ENCODE results near the gene OR6B2.

OR6B2 gene

DNA sequence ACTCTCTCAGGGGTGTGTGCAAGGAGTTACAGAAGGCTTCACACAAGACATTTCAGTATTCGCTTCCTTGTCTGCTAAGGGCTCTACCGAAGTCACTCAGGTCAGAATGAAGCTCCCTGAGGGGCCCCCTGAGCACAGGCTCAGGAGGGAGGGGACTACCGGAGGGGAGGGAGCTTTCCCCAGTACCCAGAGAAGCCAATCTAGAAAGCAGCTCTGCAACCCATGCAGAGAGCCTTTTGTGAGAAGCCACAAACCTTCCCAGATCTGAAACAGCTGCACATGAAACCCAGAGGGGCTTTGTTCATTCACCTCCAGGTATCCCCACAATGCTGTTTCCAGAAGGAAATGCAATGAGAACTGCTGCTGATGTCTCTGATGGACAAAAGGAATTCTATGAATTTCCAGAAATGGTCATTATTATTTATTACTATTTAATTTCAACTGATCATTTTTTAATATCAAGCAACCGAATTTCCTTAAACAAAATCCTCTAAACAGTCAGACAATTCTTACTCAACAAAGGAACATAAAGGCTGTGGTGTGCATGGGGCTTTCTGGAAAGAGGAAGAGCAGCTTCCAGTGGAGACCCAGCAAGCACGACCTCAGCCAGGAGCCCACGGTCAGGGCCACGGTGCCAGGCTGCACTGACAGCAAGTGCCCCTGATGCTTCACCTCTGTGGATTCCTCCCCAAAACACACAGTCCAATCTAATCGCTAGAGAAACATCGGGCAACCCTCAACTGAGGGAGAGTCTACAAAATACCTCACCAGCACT lies 47.0 kb downstream of the OR6B2 start:
- in situ Hi-C loops (cut with HindIII; ENCODE audit: low sequenced_read_pairs), result no loop called here
